Cerebellar cortex (tissue), 1 donor: Measurements from ENCODE around the gene LZTS2.

Experiments used
- DNase-seq: peaks from one replicate; pipeline ENCODE4 v3.0.0-alpha.2; 2015; ENCODE audit warnings: low spot score

The LZTS2 gene

DNA sequence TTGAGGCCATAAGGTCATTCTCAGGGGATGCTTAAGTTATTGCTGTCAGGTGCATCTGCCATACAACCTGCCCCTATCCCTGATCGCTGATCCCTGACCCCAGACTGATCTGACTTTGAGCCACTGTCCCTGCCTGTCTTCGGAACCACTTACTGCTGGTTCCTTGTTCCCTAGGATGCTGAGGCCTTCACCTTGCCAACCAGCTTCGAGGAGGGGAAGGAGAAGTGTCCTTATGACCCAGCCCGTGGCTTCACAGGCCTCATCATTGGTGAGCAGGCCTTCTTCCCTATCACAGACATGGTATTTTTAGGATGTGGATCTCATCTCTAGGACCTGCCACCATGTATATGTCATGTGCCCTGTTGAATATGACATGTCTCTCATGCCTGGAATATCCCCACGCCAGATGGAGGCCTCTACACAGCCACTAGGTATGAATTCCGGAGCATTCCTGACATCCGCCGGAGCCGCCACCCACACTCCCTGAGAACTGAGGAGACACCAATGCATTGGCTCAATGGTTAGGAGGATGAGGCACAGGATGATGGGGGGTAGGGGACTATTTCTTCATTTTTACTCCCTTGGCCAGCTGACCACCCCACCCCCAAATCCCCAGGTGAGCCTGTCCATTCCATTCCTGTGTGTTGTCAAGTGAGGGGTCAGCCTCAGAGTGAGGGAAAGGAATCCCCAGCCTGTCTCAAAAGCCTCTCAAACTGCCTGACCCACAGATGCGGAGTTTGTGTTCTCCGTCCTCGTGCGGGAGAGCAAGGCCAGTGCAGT lies 21.3 kb upstream of the LZTS2 start:
- no peak for DNase-seq

DNA sequence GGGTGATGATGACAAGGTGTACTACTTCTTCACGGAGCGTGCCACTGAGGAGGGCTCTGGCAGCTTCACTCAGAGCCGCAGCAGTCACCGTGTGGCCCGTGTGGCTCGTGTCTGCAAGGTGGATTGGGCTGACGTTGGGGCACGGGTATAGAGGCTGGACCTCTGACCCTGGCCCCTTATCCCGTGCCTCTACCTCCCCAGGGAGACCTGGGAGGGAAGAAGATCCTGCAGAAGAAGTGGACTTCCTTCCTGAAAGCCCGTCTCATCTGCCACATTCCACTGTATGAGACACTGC lies 20.8 kb upstream of the LZTS2 start:
- no peak for DNase-seq

GRCh38 chr10:100979791-100980272 lies 19.8 kb upstream of the LZTS2 start:
- no peak for DNase-seq

DNA sequence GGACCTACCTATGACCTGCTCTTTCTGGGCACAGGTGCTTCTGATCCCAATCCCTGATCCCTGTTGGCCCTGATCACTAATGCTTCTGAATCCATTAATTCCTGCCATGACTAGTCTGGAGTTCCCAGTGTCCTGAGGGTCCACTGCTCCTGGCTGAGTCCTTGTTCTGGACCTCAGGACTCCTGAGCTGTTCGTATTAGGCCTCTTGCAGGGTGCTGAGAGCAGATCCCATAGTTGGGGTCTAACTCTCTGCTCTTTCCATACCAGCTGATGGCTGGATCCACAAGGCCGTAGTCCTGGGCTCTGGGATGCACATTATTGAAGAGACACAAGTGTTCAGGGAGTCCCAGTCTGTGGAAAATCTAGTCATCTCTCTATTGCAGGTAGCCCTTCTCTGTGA lies 19.3 kb upstream of the LZTS2 start:
- DNase-seq = no peak

DNA sequence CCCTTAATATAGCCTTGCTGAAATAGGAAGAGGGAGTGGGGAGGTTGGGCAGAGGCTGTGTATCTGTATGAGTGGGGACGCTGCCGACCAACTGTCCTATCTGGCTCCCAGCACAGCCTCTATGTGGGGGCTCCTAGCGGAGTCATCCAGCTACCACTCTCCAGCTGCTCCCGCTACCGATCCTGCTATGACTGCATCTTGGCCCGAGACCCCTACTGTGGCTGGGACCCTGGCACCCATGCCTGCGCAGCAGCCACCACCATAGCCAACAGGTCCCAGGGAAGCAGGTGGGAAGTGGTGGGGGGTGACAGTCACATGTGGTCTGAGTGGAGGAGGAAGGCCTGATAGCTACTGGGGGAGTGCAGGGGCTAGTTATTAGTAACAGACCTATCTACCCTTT lies 18.9 kb upstream of the LZTS2 start:
- no peak for DNase-seq

DNA sequence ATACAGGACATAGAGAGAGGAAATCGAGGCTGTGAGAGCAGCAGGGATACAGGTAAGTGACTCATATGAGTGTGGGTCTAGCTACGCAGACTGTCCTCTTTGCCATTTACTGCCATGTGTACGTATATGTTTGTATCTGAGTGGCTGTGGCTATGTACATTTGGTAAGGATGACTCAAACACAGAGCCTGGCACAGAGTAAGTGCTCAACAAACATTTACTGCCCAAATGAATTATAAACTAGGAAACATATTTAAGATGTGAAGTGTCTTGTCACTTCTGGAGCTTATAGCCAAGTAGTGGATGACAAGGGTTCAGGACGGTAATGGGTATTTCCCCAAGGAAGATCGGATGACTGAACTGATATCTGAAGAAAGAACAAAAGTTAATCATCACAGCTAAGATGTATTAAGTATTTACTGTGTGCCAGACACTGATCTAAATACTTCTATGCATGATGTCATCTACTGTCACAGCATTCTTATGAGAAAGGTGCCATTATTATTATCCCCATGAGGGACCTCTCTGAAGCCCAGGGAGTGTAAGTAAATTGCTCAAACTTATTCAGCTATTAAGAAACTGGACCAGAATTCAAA lies 18.3 kb upstream of the LZTS2 start:
- DNase-seq = no peak

- DNase-seq = peak; percentile 88
Observed at GRCh38 chr10:100982916-100983830, 16.4 kb upstream of the LZTS2 start.

GRCh38 chr10:100983868-100984671 lies 15.5 kb upstream of the LZTS2 start:
- no peak for DNase-seq

- DNase-seq = no peak
Observed at GRCh38 chr10:100984672-100985177, 14.9 kb upstream of the LZTS2 start.

DNA sequence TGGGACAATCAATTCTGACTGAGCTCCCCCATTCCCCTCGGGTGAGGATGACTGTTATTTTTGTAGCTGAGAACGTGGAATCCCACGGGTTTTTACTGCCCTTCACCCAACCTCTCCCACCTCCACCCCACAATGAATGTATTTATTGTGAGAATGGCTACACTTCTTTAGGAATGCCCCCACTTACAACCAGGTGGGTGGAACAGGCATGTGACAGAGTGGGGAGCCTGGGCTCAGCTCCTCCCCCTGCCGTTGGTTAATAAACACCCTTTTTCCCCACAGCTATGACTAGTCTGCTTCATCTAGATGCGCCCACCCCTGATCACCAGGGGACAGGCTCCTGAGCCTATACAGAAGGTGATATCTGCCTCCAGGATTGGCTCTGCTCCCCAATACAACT lies 14.3 kb upstream of the LZTS2 start:
- no peak for DNase-seq

GRCh38 chr10:100986623-100986951 lies 13.0 kb upstream of the LZTS2 start:
- DNase-seq = no peak

DNA sequence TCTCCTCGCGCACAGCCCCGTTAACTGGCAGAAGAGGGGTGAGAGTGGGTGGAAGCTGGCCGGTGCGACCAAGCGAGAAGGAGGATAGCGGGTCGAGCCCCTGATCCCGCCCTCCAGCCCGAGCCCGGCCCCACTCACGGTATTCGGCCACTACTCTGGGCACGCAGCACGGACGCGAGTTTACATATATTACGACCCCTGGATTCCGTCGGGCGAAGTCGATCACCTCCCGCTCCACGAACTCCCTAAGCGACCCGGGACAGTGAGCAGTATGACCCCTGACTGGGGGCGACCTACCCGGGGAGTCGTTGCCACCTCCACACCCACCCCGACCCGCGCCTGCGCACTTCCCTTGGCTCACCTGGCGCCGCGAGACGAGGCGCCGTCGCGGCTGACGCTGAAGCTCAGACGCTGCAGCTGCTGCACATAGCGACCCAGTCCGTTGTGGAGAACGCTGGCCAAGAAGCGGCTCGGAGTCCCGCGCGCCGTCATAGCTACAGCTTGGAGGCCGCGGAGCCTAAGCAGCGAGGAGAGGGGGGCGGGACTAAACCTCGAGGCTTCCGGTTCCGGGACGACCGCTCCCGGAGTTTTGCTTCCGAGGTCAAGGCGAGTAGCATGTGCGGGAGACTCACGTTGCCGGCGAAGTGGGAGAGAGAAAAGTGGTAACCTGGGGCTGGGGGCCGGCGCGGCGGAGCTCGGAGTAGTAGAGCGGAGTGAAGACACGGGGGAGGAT lies 12.5 kb upstream of the LZTS2 start, which contains the start of the genes MRPL43 and TWNK:
Gene MRPL43, minus strand, starts transcription at position 546 of the 733 bp plus-strand sequence. Its CDS starts 54 bp downstream, at position 492.
Gene TWNK, plus strand, starts transcription at position 592 of the 733 bp plus-strand sequence. CDS start 668 bp downstream, outside the sequence.
- DNase-seq = peak; percentile 91

GRCh38 chr10:100987685-100988049 lies 11.9 kb upstream of the LZTS2 start:
- DNase-seq = no peak

DNA sequence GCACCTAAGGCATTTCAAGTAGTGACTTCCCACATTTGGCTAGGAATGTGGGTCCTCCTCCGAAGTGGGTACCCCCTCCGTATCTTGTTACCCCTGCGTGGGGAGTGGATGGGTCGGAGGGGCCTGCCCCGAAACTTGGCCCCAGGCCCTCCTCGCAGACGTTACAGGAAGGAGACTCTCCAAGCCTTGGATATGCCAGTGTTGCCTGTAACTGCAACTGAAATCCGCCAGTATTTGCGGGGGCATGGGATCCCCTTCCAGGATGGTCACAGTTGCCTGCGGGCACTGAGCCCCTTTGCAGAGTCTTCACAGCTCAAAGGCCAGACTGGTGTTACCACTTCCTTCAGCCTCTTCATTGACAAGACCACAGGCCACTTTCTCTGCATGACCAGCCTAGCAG lies 11.4 kb upstream of the LZTS2 start:
- no peak for DNase-seq

GRCh38 chr10:100989088-100989487 lies 10.5 kb upstream of the LZTS2 start:
- no peak for DNase-seq

- DNase-seq = peak; percentile 80
Observed at GRCh38 chr10:100993986-100994708, 5.5 kb upstream of the LZTS2 start.

GRCh38 chr10:100995181-100995580 lies 4.4 kb upstream of the LZTS2 start:
- DNase-seq = no peak

DNA sequence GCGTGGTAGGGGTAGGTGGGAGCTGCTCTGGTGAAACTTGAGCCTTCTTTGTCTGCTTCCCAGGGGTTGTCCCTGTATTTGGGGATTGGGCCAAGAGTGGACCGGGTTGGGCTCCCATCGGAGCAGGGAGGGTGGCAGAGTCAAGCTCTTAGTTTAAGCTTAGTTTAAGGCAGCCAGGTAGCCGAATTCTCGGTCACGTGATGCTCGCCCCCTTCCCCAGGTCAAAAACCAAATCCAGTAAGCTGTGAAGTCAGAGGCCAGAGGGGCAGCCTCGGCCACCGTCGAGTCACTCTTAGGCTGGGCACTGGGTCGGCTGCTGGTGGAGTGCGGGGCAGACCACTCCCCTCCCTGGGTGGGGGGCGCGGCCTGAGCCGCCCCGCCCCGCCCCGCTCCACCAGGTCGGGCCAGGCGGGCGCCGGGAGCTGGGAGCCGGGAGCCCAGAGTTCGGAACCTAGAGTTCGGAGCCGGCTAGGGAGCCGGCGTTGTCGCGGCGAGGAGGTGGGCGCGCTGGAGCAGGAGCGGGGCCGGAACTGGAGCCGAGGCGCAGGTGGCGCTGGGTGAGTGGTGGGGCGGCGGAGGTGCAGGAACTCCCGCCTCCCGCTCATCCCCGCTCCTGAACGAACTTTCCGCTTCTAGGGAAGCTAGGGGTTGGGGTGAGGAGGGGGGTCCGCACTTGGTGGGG lies 2.8 kb upstream of the LZTS2 start:
- no peak for DNase-seq

DNA sequence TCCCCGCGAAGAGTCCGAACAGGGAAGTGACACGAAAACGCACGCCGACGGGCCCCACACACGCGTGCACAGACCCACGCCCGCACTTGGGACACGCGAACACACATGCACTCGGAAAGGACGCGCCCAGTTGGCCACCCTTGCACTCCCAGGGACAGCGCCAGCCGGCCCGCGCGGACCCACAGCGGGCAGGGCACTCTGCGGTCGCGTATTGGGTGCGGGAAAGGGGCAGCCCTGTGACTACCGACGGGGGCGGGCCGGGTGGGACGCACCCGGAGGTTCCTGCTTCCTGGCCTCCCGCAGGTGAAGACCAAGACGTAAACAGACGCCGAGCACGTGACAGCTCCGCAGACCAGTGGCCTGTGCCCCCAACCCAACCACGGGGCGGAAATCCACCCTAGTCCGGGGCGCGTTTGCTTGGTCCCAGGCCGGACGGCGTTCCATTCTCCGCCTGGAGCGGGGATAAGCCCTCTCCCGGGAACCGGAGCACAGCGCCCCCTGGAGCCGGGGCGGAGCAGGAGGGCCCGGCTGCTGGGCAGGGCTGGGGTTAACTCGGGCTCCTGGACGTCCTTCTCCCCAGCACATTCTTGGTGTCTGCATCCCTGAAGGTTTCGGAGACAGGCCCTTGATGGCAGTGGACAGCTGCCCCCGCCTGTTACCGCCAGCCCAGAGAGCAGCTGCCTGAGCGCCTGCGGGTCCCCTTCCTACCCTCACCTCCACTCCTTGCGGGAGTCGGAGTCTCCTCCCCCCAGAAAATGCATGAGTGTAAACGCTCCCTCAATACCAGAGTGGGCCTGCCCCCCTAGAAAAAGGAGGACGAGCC lies 2.0 kb upstream of the LZTS2 start:
- DNase-seq = peak; percentile 74
